LNCaP clone FGC (cell line): Measurements from ENCODE around the gene PTPN3.
A peak's percentile ranks its signal among the peaks of the same experiment; 100 is the strongest.

ENCODE experiments used
- DNase-seq: peaks from one replicate; pipeline ENCODE4 v3.0.0-alpha.2; 2011; ENCODE audit warnings: low read depth
- H3K4me3 ChIP-seq: 2 replicates; pipeline ENCODE4 v1.5.1; 2011; ENCODE audit warnings: mild to moderate bottlenecking, low read depth, low read length, control low read depth
- CTCF ChIP-seq: IDR thresholded peaks from 2 replicates; pipeline ENCODE4 v1.5.1; 2012; ENCODE audit warnings: mild to moderate bottlenecking; ENCODE audit not compliant: control insufficient read depth, insufficient read depth; ENCODE audit errors: extremely low read depth

The PTPN3 gene

GRCh38 chr9:109355564-109356297 is 142.4 kb downstream of the PTPN3 start:
- H3K4me3 ChIP-seq, result no peak overlapping the region
- TF ChIP-seq CTCF, result no peak
- DNase-seq, result no peak

GRCh38 chr9:109354190-109354589 is 143.9 kb downstream of the PTPN3 start:
- no peak overlapping the region for H3K4me3 ChIP-seq
- no peak for TF ChIP-seq CTCF
- DNase-seq, result no peak

GRCh38 chr9:109351032-109351431 is 147.1 kb downstream of the PTPN3 start:
- DNase-seq, result no peak
- no peak overlapping the region for H3K4me3 ChIP-seq
- TF ChIP-seq CTCF, result no peak

- no peak for TF ChIP-seq CTCF
- H3K4me3 ChIP-seq, result no peak overlapping the region
- peak; percentile 26 for DNase-seq
These were observed 148.7 kb downstream of the PTPN3 start for GRCh38 chr9:109349421-109349846.

GRCh38 chr9:109346904-109347303 is 151.2 kb downstream of the PTPN3 start:
- no peak overlapping the region for H3K4me3 ChIP-seq
- no peak for TF ChIP-seq CTCF
- DNase-seq, result no peak

DNA sequence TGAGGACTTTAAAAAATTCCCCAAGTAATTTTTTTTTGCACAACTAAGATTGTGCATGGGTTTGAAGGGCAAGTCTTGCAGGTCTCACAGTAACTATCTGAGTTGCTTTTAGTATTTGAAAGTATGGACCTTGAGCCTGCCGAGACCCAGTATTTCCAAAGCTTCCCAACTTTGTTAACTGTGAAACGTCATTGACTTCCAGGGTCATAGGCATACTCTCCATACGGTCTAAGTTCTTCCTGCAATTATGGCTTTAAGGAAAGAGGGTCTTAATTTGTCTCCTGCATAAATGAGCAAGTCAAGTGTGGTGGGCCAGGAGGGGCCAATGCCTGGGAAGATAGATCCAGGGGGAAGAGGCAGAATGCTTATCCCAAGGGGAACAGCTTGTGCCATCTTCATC is 153.2 kb downstream of the PTPN3 start:
- TF ChIP-seq CTCF, result no peak
- H3K4me3 ChIP-seq, result no peak overlapping the region
- no peak for DNase-seq

DNA sequence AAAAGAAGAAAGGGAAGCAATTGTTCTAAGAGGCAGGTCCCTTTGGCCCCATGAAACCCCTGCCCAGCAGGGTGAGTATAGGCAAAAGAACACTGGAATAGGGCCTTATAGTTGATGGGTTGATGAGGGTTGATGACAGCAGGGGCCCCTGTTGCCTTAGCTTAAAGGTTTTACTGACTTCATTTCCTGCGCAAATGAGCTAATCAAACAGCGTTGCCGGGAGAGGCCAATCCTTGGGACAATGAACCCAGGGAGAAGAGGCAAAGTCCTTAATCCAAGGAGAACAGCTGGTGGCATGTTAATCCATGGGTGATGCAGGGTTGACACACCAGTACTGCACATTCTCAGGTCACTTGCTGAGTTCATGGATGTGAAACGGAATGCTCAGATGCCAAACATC is 155.2 kb downstream of the PTPN3 start:
- DNase-seq, result no peak
- no peak for TF ChIP-seq CTCF
- no peak overlapping the region for H3K4me3 ChIP-seq
